HepG2 (cell line): ENCODE data around the gene IRS1. TPM values are rescaled to one million over a fixed set of nuclear protein-coding genes. Genes with fewer than 3 reads are reported as not detected.
A peak's percentile ranks its signal among the peaks of the same experiment; 100 is the strongest.

Experiments
- BCLAF1 ChIP-seq: fragments of 450-650 bp; IDR thresholded peaks from 2 replicates; pipeline ENCODE4 v1.6.1; 2017; ENCODE audit warnings: mild to moderate bottlenecking
- CCAR2 ChIP-seq: fragments of 200-400 bp; formaldehyde crosslinking; optimal IDR thresholded peaks from 2 replicates; pipeline ENCODE3; 2018; ENCODE audit warnings: low read depth, mild to moderate bottlenecking, low read length, moderate library complexity
- DMAP1 ChIP-seq: IDR thresholded peaks from 2 replicates; pipeline ENCODE4 v1.6.1; 2016
- DRAP1 ChIP-seq: IDR thresholded peaks from 2 replicates; pipeline ENCODE4 v1.6.1; 2016; ENCODE audit warnings: missing genetic modification reagents, missing compliant biosample characterization
- HNF4A ChIP-seq: sonication (generic); formaldehyde crosslinking; IDR thresholded peaks from 2 replicates; pipeline ENCODE4 v1.4.0; 2020; ENCODE audit warnings: missing genetic modification reagents
- IRF1 ChIP-seq: sonication (generic); formaldehyde crosslinking; IDR thresholded peaks from 2 replicates; pipeline ENCODE4 v1.4.0; 2020; ENCODE audit warnings: low read depth, mild to moderate bottlenecking, missing genetic modification reagents
- MAFF ChIP-seq: IDR thresholded peaks from 2 replicates; pipeline ENCODE4 v1.6.1; 2011; ENCODE audit warnings: low read depth, low read length, improper control_type of control experiment
- MTERF4 ChIP-seq: sonication (generic); formaldehyde crosslinking; IDR thresholded peaks from 2 replicates; pipeline ENCODE4 v1.8.0; 2023; ENCODE audit warnings: mild to moderate bottlenecking, missing genetic modification reagents
- SKIL ChIP-seq: sonication (generic); formaldehyde crosslinking; IDR thresholded peaks from 2 replicates; pipeline ENCODE4 v1.8.0; 2022; ENCODE audit warnings: missing genetic modification reagents, mild to moderate bottlenecking, moderate library complexity, borderline replicate concordance
- SYNCRIP ChIP-seq: fragments of 200-400 bp; formaldehyde crosslinking; IDR thresholded peaks from 2 replicates; pipeline ENCODE4 v1.6.1; 2018; ENCODE audit warnings: mild to moderate bottlenecking, low read depth, low read length; ENCODE audit not compliant: insufficient read depth
- TCF7L2 ChIP-seq: IDR thresholded peaks from 2 replicates; pipeline ENCODE4 v1.6.1; 2011; ENCODE audit warnings: mild to moderate bottlenecking, low read depth, low read length, moderate library complexity
- TEAD2 ChIP-seq: sonication (generic); formaldehyde crosslinking; IDR thresholded peaks from 2 replicates; pipeline ENCODE4 v1.9.0; 2021; ENCODE audit warnings: missing genetic modification reagents
- THAP7 ChIP-seq: sonication (generic); formaldehyde crosslinking; IDR thresholded peaks from 2 replicates; pipeline ENCODE4 v1.8.1; 2023; ENCODE audit warnings: mild to moderate bottlenecking, missing genetic modification reagents
- ZEB1 ChIP-seq: IDR thresholded peaks from 2 replicates; pipeline ENCODE4 v1.6.1; 2012; ENCODE audit warnings: mild to moderate bottlenecking, low read depth, inconsistent platforms; ENCODE audit not compliant: insufficient replicate concordance
- ZFP36L1 ChIP-seq: sonication (generic); formaldehyde crosslinking; IDR thresholded peaks from 2 replicates; pipeline ENCODE4 v1.8.0; 2022; ENCODE audit warnings: mild to moderate bottlenecking, missing genetic modification reagents, moderate library complexity
- ZNF264 ChIP-seq: sonication (generic); formaldehyde crosslinking; IDR thresholded peaks from 2 replicates; pipeline ENCODE4 v1.4.0; 2020; ENCODE audit warnings: missing genetic modification reagents
- ZNF317 ChIP-seq: sonication (generic); formaldehyde crosslinking; IDR thresholded peaks from 2 replicates; pipeline ENCODE4 v1.5.0; 2020; ENCODE audit warnings: mild to moderate bottlenecking, missing genetic modification reagents
- ZNF513 ChIP-seq: sonication (generic); formaldehyde crosslinking; conservative IDR thresholded peaks from 2 replicates; pipeline ENCODE4 v1.5.0; 2020; ENCODE audit warnings: missing genetic modification reagents
- ZNF652 ChIP-seq: IDR thresholded peaks from 2 replicates; pipeline ENCODE4 v1.6.1; 2016; ENCODE audit warnings: low read depth, borderline replicate concordance
- ZSCAN25 ChIP-seq: sonication (generic); formaldehyde crosslinking; IDR thresholded peaks from 2 replicates; pipeline ENCODE4 v1.8.0; 2022; ENCODE audit warnings: mild to moderate bottlenecking, missing genetic modification reagents
- polyA plus RNA-seq, 8 experiments: library from polyadenylated mRNA; depleted of rRNA in 3 of 8; stranded (reverse) in 7 of 8; unstranded in 1 of 8; fragments of >200 nt; fragmentation: Illumina TruSeq in 4 of 8; extraction: Trizol in 4 of 8; gene quantifications; 2 replicates each; pipeline versions ENCODE4 v1.2.1 to v1.2.3, GENCODE V29; 2011 to 2016; ENCODE audit warnings: low read depth in 4 of 8, missing spikeins in 1 of 8, mixed read lengths in 1 of 8; ENCODE audit not compliant: insufficient read depth in 1 of 8
- total RNA-seq, 5 experiments: library from RNA; depleted of rRNA; stranded (reverse); fragments of >200 nt; fragmentation: Illumina TruSeq; extraction: Trizol; gene quantifications; 2 replicates each; pipeline ENCODE4 v1.2.3, GENCODE V29; 2016; ENCODE audit warnings: low read depth in 1 of 5

Gene IRS1
- total and polyA plus RNA-seq, 2 of the 13 experiments (the other 11 are each of a cell fraction or from before 2014, with no cell fraction given) = 8.7 to 9.0 TPM

- TF ChIP-seq ZSCAN25 (CRISPR knock-in tag) (peak; percentile 40; the same call in 1 of the 2 replicates), TEAD2 (CRISPR knock-in tag) (no peak), SYNCRIP (no peak), DRAP1 (CRISPR knock-in tag) (0 out of 2 replicates have a peak, but pooled peaks have one; percentile 26), TCF7L2 (no peak), CCAR2 (no peak), MTERF4 (no peak; the same call in 1 of the 2 replicates), SKIL (CRISPR knock-in tag) (no peak), DMAP1 (peak; percentile 61; the same call in 1 of the 2 replicates), ZNF317 (CRISPR knock-in tag) (no peak), IRF1 (peak; percentile 25; the same call in 1 of the 2 replicates), THAP7 (CRISPR knock-in tag) (no peak), ZNF513 (CRISPR knock-in tag) (no peak), ZEB1 (no peak), MAFF (no peak), BCLAF1 (no peak), ZNF264 (CRISPR knock-in tag) (no peak), ZFP36L1 (CRISPR knock-in tag) (no peak), HNF4A (CRISPR knock-in tag) (no peak), ZNF652 (no peak)
Measured at GRCh38 chr2:226835796-226836547, 36.4 kb upstream of the IRS1 start, which contains the start of gene RHBDD1 (continued).
